ENCODE results near the gene ROBO2. TPM values are rescaled to one million over a fixed set of nuclear protein-coding genes. Genes with fewer than 3 reads are reported as not detected.

The ROBO2 gene
- total RNA-seq, 2 donors from 2014 or later = not detected

DNA sequence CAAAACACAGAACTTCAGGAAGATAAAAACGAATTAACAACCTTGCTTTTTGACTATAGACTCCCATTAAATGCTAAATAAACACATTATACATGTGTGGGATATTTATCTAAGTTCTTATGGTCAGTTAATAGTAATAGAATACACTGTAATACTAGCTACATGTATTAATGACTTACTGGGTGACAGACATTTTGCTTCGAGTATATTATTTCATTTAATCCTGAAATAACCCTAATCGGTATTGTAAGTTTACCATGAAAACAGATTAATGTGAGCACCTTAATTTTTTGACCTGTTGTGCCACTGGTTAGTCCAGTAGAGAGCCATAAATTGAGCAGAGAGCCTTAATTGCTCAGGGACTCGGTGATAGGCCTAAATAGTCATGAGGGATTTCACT is 151.1 kb downstream of the ROBO2 start:
- Mint-ChIP-seq H3K27me3 (ENCODE audit: low read depth) (no peaks in the 10 kb centered on the region), H3K4me1 (ENCODE audit: low read depth) (no peaks in the 10 kb centered on the region), H3K36me3 (ENCODE audit: insufficient read depth in 2 of 2) (no peaks in the 10 kb centered on the region), H3K27ac (no peak overlapping the region), H3K9me3 (no peaks in the 10 kb centered on the region), H3K4me3 (no peak overlapping the region)
- ATAC-seq (replicated peaks in 1 of 2) = no peak
- no peak for DNase-seq

DNA sequence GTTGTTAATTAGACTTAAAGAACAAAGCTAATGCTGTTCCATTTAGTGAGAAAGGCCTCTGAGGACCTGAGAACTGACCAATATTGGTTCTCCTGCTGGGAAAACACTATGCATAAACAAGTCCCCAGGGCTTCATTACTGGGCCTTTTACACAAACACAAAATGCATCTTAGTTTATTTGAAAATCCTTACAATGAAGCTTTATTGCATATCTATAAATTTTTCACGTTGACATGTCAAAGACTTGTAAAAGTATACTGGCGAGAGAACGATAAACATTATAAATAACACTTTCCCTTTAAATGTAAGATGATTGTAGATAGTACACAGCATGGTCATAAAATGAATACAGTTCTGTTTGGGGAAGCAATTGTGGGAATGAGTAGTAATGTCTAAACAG is 151.7 kb downstream of the ROBO2 start:
- Mint-ChIP-seq H3K4me3 (no peak overlapping the region), H3K27me3 (ENCODE audit: low read depth) (no peaks in the 10 kb centered on the region), H3K4me1 (ENCODE audit: low read depth) (no peaks in the 10 kb centered on the region), H3K36me3 (ENCODE audit: insufficient read depth in 2 of 2) (no peaks in the 10 kb centered on the region), H3K9me3 (no peaks in the 10 kb centered on the region), H3K27ac (no peak overlapping the region)
- ATAC-seq (replicated peaks in 1 of 2) (no peak), DNase-seq (no peak)

DNA sequence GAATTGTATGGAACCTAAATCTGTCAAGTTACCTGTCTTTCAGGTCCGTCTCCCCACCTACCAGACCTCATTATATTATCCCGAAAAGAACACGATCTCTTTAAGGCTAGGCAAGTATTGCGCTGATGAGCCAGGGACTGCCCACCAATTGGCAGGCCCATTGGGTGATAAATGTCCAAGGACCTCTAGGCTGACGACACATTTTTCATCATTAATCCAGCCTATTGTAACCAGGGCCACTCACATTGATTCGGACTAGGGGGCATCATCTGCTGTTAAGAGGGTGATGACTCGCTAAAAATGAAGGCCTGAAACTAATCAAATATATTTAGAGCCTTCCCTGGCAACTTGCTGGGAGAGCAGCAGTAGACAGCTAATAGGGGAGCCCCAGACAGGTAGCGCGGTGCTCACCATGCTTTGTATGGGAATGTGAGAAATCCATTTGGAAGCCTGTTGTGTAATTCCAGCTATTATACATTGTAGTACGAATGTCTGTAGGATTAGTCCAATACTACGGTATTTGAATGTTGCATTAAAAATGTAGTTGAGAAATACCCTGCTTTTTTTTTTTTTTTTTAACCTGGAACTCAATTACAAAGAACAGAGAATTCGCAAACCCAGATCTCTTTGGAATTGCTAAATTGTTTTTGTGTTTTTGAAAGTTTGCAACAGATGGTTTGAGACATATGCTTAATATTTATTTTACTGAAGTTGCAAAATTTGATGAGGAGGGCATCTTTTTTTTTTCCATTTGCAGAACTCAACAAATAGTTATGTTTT is 156.1 kb downstream of the ROBO2 start:
- H3K36me3 Mint-ChIP-seq (ENCODE audit: insufficient read depth in 2 of 2) = no peaks in the 10 kb centered on the region
- no peak overlapping the region for H3K4me3 Mint-ChIP-seq
- DNase-seq = no peak
- H3K27me3 Mint-ChIP-seq (ENCODE audit: low read depth) = no peaks in the 10 kb centered on the region
- no peaks in the 10 kb centered on the region for H3K4me1 Mint-ChIP-seq (ENCODE audit: low read depth)
- ATAC-seq (replicated peaks in 1 of 2) = no peak
- H3K27ac Mint-ChIP-seq = no peak overlapping the region
- H3K9me3 Mint-ChIP-seq = peaks cover 2 to 5% of the 10 kb centered on the region in 2 donors

DNA sequence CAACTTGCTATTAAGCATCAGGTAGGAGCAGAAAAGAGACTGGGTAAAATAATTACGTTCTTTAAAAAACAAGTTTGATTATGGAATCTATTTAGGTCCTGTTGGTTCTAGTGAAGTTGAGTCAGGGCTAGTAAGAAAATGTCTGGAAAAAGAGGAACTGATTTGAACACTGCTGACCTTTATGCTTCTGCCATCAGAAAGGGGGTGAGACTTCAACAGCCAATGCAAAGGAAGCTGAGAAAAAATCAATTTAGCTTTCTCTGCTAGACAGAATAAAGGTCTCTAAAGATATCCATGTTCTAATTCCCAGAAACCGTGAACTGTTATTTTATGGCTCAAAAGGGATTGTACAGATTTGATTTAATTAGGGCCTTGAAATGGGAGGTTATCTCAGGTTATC is 157.5 kb downstream of the ROBO2 start:
- no peaks in the 10 kb centered on the region for H3K36me3 Mint-ChIP-seq (ENCODE audit: insufficient read depth in 2 of 2)
- no peaks in the 10 kb centered on the region for H3K27me3 Mint-ChIP-seq (ENCODE audit: low read depth)
- H3K4me3 Mint-ChIP-seq = no peak overlapping the region
- DNase-seq (no peak), ATAC-seq (replicated peaks in 1 of 2) (no peak)
- H3K9me3 Mint-ChIP-seq = peaks cover 2 to 5% of the 10 kb centered on the region in 2 donors
- H3K27ac Mint-ChIP-seq = no peak overlapping the region
- no peaks in the 10 kb centered on the region for H3K4me1 Mint-ChIP-seq (ENCODE audit: low read depth)

DNA sequence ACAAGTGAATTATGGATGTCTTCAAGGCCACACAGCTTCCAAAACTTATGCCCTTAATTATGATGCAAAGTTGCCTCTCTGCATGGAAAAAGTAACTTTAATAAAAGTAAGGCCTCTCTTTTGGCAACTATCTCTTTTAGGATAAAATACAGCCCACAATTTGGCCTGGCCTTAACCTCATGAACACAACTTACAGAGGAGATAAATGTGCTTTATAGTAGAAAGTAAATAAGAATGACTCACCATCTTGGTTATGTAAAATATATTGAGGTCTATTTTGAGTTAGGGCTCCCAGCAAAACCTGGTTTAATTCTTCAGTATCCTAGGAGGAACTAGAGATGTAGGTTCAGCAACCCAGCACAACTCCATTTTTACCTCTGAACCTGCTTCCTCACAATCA is 164.0 kb downstream of the ROBO2 start:
- Mint-ChIP-seq H3K27ac (no peak overlapping the region), H3K4me1 (ENCODE audit: low read depth) (no peaks in the 10 kb centered on the region), H3K9me3 (no peaks in the 10 kb centered on the region), H3K4me3 (no peak overlapping the region), H3K36me3 (ENCODE audit: insufficient read depth in 2 of 2) (no peaks in the 10 kb centered on the region), H3K27me3 (ENCODE audit: low read depth) (no peaks in the 10 kb centered on the region)
- DNase-seq (no peak), ATAC-seq (replicated peaks in 1 of 2) (no peak)

DNA sequence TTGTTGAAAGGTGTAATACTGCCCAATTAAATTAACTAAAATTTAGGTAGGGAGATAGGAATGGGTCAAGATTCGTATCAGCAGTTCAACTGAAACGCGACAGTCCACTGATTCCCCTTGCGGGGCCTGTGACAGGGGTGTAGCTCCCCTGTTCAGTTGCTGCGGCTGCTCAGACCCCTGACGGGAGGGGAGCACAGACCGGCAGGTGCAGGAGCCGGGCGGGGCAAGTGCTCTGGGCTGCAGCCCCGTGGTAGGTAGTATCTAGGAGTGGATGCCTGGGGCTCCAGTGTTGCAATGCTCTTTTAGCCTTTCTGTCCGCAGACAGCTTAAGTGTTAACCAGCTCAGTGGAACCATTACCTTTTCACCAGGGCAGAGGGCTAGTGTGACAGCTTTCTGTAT is 164.9 kb downstream of the ROBO2 start:
- Mint-ChIP-seq H3K4me1 (ENCODE audit: low read depth) (no peaks in the 10 kb centered on the region), H3K27me3 (ENCODE audit: low read depth) (no peaks in the 10 kb centered on the region), H3K9me3 (no peaks in the 10 kb centered on the region), H3K36me3 (ENCODE audit: insufficient read depth in 2 of 2) (no peaks in the 10 kb centered on the region), H3K27ac (no peak overlapping the region), H3K4me3 (no peak overlapping the region)
- DNase-seq (no peak), ATAC-seq (replicated peaks in 1 of 2) (no peak)

DNA sequence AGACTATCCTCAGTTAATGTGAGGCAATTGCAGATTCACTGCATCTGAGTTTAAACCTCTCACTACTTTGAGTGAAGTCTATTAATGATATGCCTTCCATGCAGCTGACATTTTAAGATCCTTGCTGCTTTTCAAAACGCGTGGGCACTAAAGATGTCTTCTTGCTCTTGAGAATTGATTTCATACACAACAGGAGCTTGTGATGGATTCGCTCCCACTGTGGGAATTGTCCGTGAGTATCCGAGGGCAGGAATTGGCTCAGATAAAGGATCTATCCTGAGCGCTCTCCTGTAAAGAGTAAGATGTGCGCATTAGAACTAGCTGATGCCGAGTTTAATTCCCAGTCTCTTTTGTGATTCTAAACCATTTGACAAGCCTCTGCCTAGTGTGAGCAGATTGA is 167.9 kb downstream of the ROBO2 start:
- H3K9me3 Mint-ChIP-seq = peaks cover 3 to 4% of the 10 kb centered on the region in 2 donors

DNA sequence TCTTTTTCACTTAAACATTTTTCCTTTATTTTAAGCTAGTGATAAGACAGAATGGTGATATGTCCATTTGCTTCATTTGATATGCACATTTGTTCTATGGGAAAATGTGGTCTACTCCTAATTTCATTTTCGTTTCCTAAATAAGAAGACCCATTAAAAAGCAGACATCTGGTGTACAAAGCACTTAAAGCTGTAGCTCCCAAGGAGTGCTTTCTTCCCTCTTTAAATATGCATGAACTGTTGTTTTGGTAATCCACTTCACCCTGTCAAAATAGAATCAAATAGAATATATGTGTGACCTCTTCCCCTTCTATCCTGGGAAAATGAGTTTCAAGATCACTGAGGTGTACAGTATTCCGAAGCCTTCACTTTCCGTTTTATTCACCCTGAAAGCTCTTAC is 182.8 kb downstream of the ROBO2 start:
- no peaks in the 10 kb centered on the region for H3K4me1 Mint-ChIP-seq (ENCODE audit: low read depth)

More for the DNA sequence above, 167.9 kb downstream of the ROBO2 start:
- H3K27ac Mint-ChIP-seq = no peak overlapping the region
- H3K4me1 Mint-ChIP-seq (ENCODE audit: low read depth) = no peaks in the 10 kb centered on the region
- ATAC-seq (replicated peaks in 1 of 2) (no peak), DNase-seq (no peak)
- no peak overlapping the region for H3K4me3 Mint-ChIP-seq
- no peaks in the 10 kb centered on the region for H3K27me3 Mint-ChIP-seq (ENCODE audit: low read depth)
- no peaks in the 10 kb centered on the region for H3K36me3 Mint-ChIP-seq (ENCODE audit: insufficient read depth in 2 of 2)

DNA sequence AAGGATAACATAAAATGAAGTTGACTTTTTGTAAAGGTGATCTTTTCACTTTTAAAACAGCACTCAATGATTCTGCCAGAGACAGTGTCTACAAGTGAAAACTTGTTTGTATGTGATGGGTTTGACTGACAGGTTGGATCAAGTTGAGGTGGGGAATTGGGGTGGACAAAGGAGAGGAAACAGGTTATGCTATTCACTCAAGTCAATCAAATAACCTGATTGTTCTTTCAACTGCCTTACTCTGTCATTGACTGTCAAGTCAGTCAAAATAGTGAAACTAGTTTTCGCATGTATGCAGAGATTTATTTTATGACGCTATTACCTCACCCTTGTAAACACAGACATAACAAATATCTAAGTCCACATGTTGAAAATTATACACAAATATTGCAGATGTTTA is 187.7 kb downstream of the ROBO2 start:
- ATAC-seq (replicated peaks in 1 of 2) (no peak), DNase-seq (no peak)
- no peaks in the 10 kb centered on the region for H3K27me3 Mint-ChIP-seq (ENCODE audit: low read depth)
- peaks cover 0 to 2% of the 10 kb centered on the region in 2 donors for H3K36me3 Mint-ChIP-seq (ENCODE audit: insufficient read depth in 2 of 2)
- no peak overlapping the region for H3K4me3 Mint-ChIP-seq
- peaks cover 2 to 4% of the 10 kb centered on the region in 2 donors for H3K9me3 Mint-ChIP-seq
- no peaks in the 10 kb centered on the region for H3K4me1 Mint-ChIP-seq (ENCODE audit: low read depth)
- H3K27ac Mint-ChIP-seq = no peak overlapping the region

More for the DNA sequence above, 182.8 kb downstream of the ROBO2 start:
- Mint-ChIP-seq H3K36me3 (ENCODE audit: insufficient read depth in 2 of 2) (peaks cover 0 to 2% of the 10 kb centered on the region in 2 donors), H3K9me3 (peaks cover 4% of the 10 kb centered on the region in 2 donors), H3K27me3 (ENCODE audit: low read depth) (no peaks in the 10 kb centered on the region), H3K4me3 (no peak overlapping the region), H3K27ac (no peak overlapping the region)
- no peak for ATAC-seq (replicated peaks in 1 of 2)
- DNase-seq = no peak

DNA sequence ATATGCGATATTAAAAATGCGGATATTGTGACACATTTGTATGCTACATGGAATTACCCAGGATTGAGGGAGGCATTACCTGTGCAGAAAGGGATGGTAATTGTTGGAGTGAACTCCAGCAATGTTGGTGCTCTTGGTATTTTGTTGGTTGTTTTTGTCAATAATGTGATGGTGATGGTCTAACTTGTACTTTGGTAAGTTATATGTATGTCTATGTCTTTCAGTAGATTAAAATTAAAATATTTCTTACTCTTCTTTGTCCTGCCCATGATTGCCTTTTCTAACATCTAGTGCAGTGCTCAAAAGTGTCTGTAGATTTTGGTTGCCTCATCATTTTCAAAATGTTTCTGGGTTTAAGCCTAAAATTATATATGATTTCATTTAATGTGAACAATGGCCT is 192.7 kb downstream of the ROBO2 start:
- Mint-ChIP-seq H3K9me3 (peaks cover 2 to 5% of the 10 kb centered on the region in 2 donors), H3K4me1 (ENCODE audit: low read depth) (no peaks in the 10 kb centered on the region), H3K4me3 (no peak overlapping the region), H3K27ac (no peak overlapping the region), H3K27me3 (ENCODE audit: low read depth) (no peaks in the 10 kb centered on the region), H3K36me3 (ENCODE audit: insufficient read depth in 2 of 2) (no peaks in the 10 kb centered on the region)
- ATAC-seq (replicated peaks in 1 of 2) (no peak), DNase-seq (no peak)

DNA sequence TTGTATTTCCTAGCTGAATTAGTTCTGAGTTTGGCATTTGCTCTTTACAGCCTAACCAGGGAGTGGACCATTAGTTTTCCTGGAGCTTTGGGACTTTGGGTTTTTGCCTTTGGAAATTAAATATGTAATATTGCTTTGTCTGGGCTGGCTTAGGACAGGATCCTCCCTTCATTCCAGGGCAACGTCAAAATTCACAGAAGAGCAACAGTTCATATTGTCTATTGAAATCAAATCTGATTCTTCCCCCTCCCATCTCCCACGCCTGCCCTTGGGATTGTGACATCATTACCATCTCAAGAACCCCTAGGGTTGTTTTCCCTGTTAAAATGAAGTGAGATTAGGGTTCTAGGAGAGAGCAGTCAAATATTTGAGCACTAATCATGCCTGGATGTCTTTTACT is 194.1 kb downstream of the ROBO2 start:
- no peak for ATAC-seq (replicated peaks in 1 of 2)
- H3K36me3 Mint-ChIP-seq (ENCODE audit: insufficient read depth in 2 of 2) = no peaks in the 10 kb centered on the region

DNA sequence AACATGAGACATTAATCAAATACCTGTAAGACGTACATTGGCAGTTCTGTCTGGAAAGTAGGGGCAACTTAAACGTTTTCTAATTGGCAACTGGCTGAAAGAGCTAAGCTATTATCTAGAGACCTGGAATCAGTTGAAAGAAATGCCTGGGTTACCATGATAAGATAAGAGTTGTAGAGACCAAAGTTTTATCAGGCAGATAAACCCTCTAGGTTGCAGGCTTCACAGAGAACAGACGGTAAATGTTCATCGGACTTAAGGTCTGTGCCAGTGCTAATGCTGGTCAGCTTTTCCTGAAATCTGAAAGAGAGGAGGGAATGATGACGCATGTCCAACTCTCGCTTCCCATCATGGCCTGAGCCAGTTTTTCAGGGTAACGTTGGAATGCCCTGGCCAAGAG is 196.2 kb downstream of the ROBO2 start:
- Mint-ChIP-seq H3K9me3 (peaks cover 7 to 8% of the 10 kb centered on the region in 2 donors), H3K27ac (no peak overlapping the region), H3K36me3 (ENCODE audit: insufficient read depth in 2 of 2) (no peaks in the 10 kb centered on the region), H3K27me3 (ENCODE audit: low read depth) (no peaks in the 10 kb centered on the region), H3K4me3 (no peak overlapping the region), H3K4me1 (ENCODE audit: low read depth) (no peaks in the 10 kb centered on the region)
- no peak for DNase-seq
- no peak for ATAC-seq (replicated peaks in 1 of 2)

More for the DNA sequence above, 194.1 kb downstream of the ROBO2 start:
- Mint-ChIP-seq H3K4me3 (no peak overlapping the region), H3K9me3 (peaks cover 5 to 7% of the 10 kb centered on the region in 2 donors), H3K27ac (no peak overlapping the region), H3K27me3 (ENCODE audit: low read depth) (no peaks in the 10 kb centered on the region), H3K4me1 (ENCODE audit: low read depth) (no peaks in the 10 kb centered on the region)
- DNase-seq = no peak

DNA sequence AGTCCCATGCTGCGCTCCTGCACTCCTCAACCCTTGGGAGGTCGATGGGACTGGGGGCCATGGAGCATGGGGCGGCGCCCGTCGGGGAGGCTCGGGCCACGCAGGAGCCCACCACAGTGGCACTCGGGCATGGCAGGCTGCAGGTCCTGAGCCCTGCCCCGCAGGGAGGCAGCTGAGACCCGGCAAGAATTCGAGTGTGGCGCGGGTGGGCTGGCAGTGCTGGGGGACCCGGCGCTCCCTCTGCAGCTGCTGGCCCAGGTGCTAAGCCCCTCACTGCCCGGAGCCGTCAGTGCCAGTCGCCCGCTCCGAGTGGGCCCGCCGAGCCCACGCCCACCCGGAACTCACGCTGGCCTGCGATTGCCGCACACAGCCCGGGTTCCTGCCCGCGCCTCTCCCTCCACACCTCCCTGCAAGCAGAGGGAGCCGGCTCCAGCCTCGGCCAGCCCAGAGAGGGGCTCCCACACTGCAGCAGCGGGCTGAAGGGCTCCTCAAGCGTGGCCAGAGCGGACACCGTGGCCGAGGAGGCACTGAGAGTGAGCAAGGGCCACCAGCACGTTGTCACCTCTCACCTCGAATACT is 200.3 kb downstream of the ROBO2 start:
- ATAC-seq (replicated peaks in 1 of 2) = no peak
- Mint-ChIP-seq H3K36me3 (ENCODE audit: insufficient read depth in 2 of 2) (peaks cover 1 to 3% of the 10 kb centered on the region in 2 donors), H3K9me3 (peaks cover 9 to 11% of the 10 kb centered on the region in 2 donors), H3K4me3 (no peak overlapping the region), H3K27me3 (ENCODE audit: low read depth) (no peaks in the 10 kb centered on the region), H3K27ac (no peak overlapping the region), H3K4me1 (ENCODE audit: low read depth) (no peaks in the 10 kb centered on the region)
- DNase-seq = no peak

DNA sequence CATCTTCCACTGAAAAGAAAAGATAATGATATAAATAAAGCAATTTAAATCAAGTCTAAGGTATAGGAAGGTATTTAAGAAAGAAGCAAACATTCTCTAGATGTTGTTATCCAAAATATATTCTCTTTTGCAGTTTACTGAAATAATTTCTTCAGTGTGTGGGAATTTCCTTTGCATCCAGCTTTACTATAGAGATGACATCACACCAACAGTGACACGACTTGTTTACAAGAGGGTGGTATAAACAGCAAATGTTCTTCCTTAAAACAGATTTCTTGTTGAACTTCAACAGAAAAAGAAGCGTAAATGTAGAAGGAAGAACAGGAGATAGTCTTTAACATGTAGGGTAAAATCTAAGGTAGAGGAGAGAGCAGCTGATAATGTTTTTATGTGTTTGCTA is 202.5 kb downstream of the ROBO2 start:
- Mint-ChIP-seq H3K27me3 (ENCODE audit: low read depth) (no peaks in the 10 kb centered on the region), H3K4me1 (ENCODE audit: low read depth) (no peaks in the 10 kb centered on the region), H3K36me3 (ENCODE audit: insufficient read depth in 2 of 2) (peaks cover 1 to 3% of the 10 kb centered on the region in 2 donors), H3K4me3 (no peak overlapping the region), H3K27ac (no peak overlapping the region), H3K9me3 (peaks cover 9% of the 10 kb centered on the region in 2 donors)
- ATAC-seq (replicated peaks in 1 of 2) (no peak), DNase-seq (no peak)

Data from activated T-cell treated with anti-CD3 and anti-CD28 coated beads, Interleukin-2, amount 50 U/mL, for 72 hours (primary cell).